Measurements from ENCODE around the gene FOXE1. TPM values are rescaled to one million over a fixed set of nuclear protein-coding genes. Genes with fewer than 3 reads are reported as not detected.

The FOXE1 gene
- total RNA-seq, 1 donor: not detected

DNA sequence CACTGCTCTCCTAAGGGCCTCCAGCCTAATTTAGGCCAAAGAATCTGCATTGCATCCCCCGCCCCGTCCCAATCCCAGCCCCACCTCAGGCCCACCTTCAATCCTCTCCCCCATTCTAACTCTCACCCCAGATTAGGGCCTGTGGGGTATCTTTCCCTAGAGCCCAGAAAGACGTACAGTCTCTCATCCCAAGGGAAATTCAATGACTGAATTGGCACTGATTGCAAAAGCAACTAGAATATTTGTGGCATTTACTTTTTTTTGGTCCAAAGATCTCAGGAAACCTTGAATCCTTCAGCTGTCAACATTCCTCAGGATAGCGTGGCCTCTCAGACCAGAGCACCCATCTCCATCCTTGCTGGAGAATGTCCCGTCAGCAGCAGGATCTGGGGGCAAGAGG, 38.7 kb downstream of the FOXE1 start:
- Histone ChIP-seq H3K9me3 (ENCODE audit: low read depth, low read length) (peaks cover 4% of the 10 kb centered on the region), H3K79me2 (ENCODE audit: insufficient read depth, low read length) (no peaks in the 10 kb centered on the region), H3K4me3 (ENCODE audit: insufficient read depth, low read length) (no peak overlapping the region), H3K4me2 (ENCODE audit: insufficient read depth, low read length) (no peak overlapping the region), H3K27ac (ENCODE audit: low read depth, low read length) (no peak overlapping the region), H3K36me3 (ENCODE audit: insufficient read depth, low read length) (no peaks in the 10 kb centered on the region), H2AFZ (ENCODE audit: low read length) (no peak overlapping the region), H3K4me1 (ENCODE audit: insufficient read depth, low read length) (no peaks in the 10 kb centered on the region), H3K27me3 (ENCODE audit: insufficient read depth, low read length) (peaks cover 19% of the 10 kb centered on the region), H4K20me1 (ENCODE audit: insufficient read depth, low read length) (no peaks in the 10 kb centered on the region)
- TF ChIP-seq, protein P1, sequence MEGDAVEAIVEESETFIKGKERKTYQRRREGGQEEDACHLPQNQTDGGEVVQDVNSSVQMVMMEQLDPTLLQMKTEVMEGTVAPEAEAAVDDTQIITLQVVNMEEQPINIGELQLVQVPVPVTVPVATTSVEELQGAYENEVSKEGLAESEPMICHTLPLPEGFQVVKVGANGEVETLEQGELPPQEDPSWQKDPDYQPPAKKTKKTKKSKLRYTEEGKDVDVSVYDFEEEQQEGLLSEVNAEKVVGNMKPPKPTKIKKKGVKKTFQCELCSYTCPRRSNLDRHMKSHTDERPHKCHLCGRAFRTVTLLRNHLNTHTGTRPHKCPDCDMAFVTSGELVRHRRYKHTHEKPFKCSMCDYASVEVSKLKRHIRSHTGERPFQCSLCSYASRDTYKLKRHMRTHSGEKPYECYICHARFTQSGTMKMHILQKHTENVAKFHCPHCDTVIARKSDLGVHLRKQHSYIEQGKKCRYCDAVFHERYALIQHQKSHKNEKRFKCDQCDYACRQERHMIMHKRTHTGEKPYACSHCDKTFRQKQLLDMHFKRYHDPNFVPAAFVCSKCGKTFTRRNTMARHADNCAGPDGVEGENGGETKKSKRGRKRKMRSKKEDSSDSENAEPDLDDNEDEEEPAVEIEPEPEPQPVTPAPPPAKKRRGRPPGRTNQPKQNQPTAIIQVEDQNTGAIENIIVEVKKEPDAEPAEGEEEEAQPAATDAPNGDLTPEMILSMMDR (IDR thresholded peaks at IDR 0.05; ENCODE audit: extremely low read depth, low read depth, low read length): no peak
- DNase-seq (ENCODE audit: insufficient read length, low spot score, missing footprints): no peak

DNA sequence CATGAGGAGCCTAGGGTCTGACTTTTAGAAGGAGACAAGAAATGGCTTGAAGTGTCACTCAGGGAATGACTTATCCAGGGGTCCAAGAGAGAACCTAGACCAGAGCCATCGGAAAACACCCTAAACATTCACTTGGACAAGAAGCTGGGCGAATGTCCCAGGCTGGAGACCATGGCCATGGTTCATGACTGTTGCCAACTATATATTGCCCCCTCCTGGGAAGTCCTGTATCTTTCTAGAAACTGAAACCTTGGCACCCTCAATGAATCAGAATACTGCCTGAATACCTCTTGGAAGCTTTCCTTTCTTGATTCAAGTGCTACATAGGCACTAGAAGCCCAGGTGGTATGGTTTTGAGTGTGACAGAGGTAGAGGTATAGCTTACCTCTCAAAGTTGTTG, 39.4 kb downstream of the FOXE1 start:
- no peak overlapping the region for H2AFZ ChIP-seq (ENCODE audit: low read length)
- no peak overlapping the region for H3K4me2 ChIP-seq (ENCODE audit: insufficient read depth, low read length)
- no peak overlapping the region for H3K27ac ChIP-seq (ENCODE audit: low read depth, low read length)
- H3K4me1 ChIP-seq (ENCODE audit: insufficient read depth, low read length): no peaks in the 10 kb centered on the region
- no peaks in the 10 kb centered on the region for H3K79me2 ChIP-seq (ENCODE audit: insufficient read depth, low read length)
- no peaks in the 10 kb centered on the region for H4K20me1 ChIP-seq (ENCODE audit: insufficient read depth, low read length)
- H3K36me3 ChIP-seq (ENCODE audit: insufficient read depth, low read length): no peaks in the 10 kb centered on the region
- no peak overlapping the region for H3K4me3 ChIP-seq (ENCODE audit: insufficient read depth, low read length)
- TF ChIP-seq, protein P1 (IDR thresholded peaks at IDR 0.05; ENCODE audit: extremely low read depth, low read depth, low read length): no peak
- peaks cover 19% of the 10 kb centered on the region for H3K27me3 ChIP-seq (ENCODE audit: insufficient read depth, low read length)
- no peak for DNase-seq (ENCODE audit: insufficient read length, low spot score, missing footprints)
- H3K9me3 ChIP-seq (ENCODE audit: low read depth, low read length): peaks cover 4% of the 10 kb centered on the region

DNA sequence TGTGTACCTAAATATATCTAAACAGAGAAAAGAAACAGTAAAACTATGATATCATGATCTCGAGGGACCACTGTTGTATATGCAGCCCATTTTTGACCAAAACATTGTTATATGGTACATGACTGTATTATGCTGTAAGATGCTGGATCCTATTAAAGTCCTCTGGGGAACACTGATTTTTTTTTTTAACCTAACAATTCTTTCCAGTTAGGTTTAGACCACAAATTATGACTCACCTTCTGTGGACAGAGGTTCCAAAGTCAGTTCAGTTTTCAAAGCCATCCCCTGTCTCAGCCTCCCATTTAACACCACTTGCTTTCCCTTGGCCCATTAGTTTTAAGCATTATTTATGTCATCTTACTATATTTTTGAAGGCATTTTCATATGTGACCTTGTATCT, 42.2 kb downstream of the FOXE1 start:
- no peaks in the 10 kb centered on the region for H3K27me3 ChIP-seq (ENCODE audit: insufficient read depth, low read length)

DNA sequence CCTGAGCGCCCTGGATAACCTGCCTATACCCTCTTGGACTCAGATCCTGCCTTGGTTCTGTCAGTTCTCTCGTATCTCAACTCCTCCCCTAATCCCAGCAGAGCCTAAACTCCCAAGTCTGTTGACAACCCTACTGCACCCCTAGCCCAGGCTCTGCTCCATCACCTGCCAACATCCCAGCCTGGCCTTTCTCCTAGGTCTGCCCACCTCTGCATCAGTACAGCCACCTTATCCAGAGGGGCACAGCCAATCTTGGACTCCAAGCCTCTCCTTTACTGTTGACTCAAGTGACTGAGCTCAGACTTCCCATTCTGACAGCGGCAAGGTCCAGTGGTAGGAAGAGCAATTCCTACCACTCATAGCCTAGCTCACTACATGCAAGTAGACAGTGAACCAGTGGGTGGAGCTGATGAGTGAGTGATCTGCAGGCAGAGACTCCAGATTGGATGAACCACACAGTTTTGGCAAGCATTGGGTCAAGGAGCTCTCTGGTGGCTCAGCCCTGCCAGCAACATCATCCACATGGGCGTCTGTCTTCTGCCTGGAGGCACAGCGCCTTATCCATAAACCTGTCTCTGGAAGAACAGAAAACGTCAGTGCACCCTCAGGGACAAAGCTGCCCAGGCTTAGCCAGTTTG, 42.8 kb downstream of the FOXE1 start:
- Histone ChIP-seq H3K9me3 (ENCODE audit: low read depth, low read length) (peaks cover 4% of the 10 kb centered on the region), H2AFZ (ENCODE audit: low read length) (no peak overlapping the region), H3K4me3 (ENCODE audit: insufficient read depth, low read length) (no peak overlapping the region), H3K4me1 (ENCODE audit: insufficient read depth, low read length) (peaks cover 11% of the 10 kb centered on the region), H3K27me3 (ENCODE audit: insufficient read depth, low read length) (no peaks in the 10 kb centered on the region), H4K20me1 (ENCODE audit: insufficient read depth, low read length) (no peaks in the 10 kb centered on the region), H3K79me2 (ENCODE audit: insufficient read depth, low read length) (no peaks in the 10 kb centered on the region), H3K4me2 (ENCODE audit: insufficient read depth, low read length) (no peak overlapping the region), H3K27ac (ENCODE audit: low read depth, low read length) (no peak overlapping the region), H3K36me3 (ENCODE audit: insufficient read depth, low read length) (no peaks in the 10 kb centered on the region)
- TF ChIP-seq, protein P1 (IDR thresholded peaks at IDR 0.05; ENCODE audit: extremely low read depth, low read depth, low read length): peak; percentile 43
- no peak for DNase-seq (ENCODE audit: insufficient read length, low spot score, missing footprints)

More for the DNA sequence above, 42.2 kb downstream of the FOXE1 start:
- Histone ChIP-seq H4K20me1 (ENCODE audit: insufficient read depth, low read length) (no peaks in the 10 kb centered on the region), H3K4me3 (ENCODE audit: insufficient read depth, low read length) (no peak overlapping the region), H3K4me2 (ENCODE audit: insufficient read depth, low read length) (no peak overlapping the region), H3K79me2 (ENCODE audit: insufficient read depth, low read length) (no peaks in the 10 kb centered on the region), H3K36me3 (ENCODE audit: insufficient read depth, low read length) (no peaks in the 10 kb centered on the region), H3K4me1 (ENCODE audit: insufficient read depth, low read length) (peaks cover 5% of the 10 kb centered on the region), H2AFZ (ENCODE audit: low read length) (no peak overlapping the region), H3K9me3 (ENCODE audit: low read depth, low read length) (peaks cover 4% of the 10 kb centered on the region), H3K27ac (ENCODE audit: low read depth, low read length) (no peak overlapping the region)
- TF ChIP-seq, protein P1 (IDR thresholded peaks at IDR 0.05; ENCODE audit: extremely low read depth, low read depth, low read length): no peak
- no peak for DNase-seq (ENCODE audit: insufficient read length, low spot score, missing footprints)
